DOHH2 (cell line): ENCODE data around the gene RAP2B.

ENCODE experiments used
- H3F3A ChIP-seq: fragments of 200-600 bp; sonication (generic), shearing (Covaris generic); 2 replicates; pipeline ENCODE4 v1.6.0; 2016; ENCODE audit warnings: antibody characterized with exemption, mild to moderate bottlenecking; ENCODE audit not compliant: control insufficient read depth, insufficient read depth
- H3K27ac ChIP-seq: fragments of 200-600 bp; sonication (generic); 2 replicates; pipeline ENCODE4 v1.5.1; 2014; ENCODE audit warnings: low read depth, mild to moderate bottlenecking, low read length, moderate library complexity
- H3K27me3 ChIP-seq: fragments of 200-600 bp; sonication (generic); 2 replicates; pipeline ENCODE4 v1.6.1; 2014; ENCODE audit warnings: mild to moderate bottlenecking, low read length, mixed read lengths; ENCODE audit not compliant: control insufficient read depth
- H3K36me3 ChIP-seq: fragments of 200-600 bp; sonication (generic); 2 replicates; pipeline ENCODE4 v1.6.1; 2014; ENCODE audit warnings: mild to moderate bottlenecking, low read length, moderate library complexity, mixed read lengths; ENCODE audit not compliant: control insufficient read depth
- H3K4me1 ChIP-seq: fragments of 200-600 bp; sonication (generic); 2 replicates; pipeline ENCODE4 v1.6.1; 2014; ENCODE audit warnings: mild to moderate bottlenecking, low read length, mixed read lengths; ENCODE audit not compliant: control insufficient read depth
- H3K4me2 ChIP-seq: fragments of 200-600 bp; sonication (generic); 2 replicates; pipeline ENCODE4 v1.6.0; 2014; ENCODE audit warnings: mild to moderate bottlenecking, low read length, moderate library complexity
- H3K4me3 ChIP-seq: fragments of 200-600 bp; sonication (generic); 2 replicates; pipeline ENCODE4 v1.5.1; 2014; ENCODE audit warnings: mild to moderate bottlenecking, low read length, mixed read lengths
- H3K79me2 ChIP-seq: fragments of 200-600 bp; sonication (generic); 2 replicates; pipeline ENCODE4 v1.6.1; 2014; ENCODE audit warnings: mild to moderate bottlenecking, low read length, mixed read lengths; ENCODE audit not compliant: control insufficient read depth
- H3K9me2 ChIP-seq: fragments of 200-600 bp; sonication (generic); replicated peaks from 2 replicates; pipeline ENCODE4 v1.6.1; 2014; ENCODE audit warnings: mild to moderate bottlenecking, low read length, mixed read lengths; ENCODE audit not compliant: control insufficient read depth
- H3K9me3 ChIP-seq: fragments of 200-600 bp; sonication (generic); 2 replicates; pipeline ENCODE4 v1.6.1; 2014; ENCODE audit warnings: antibody characterized with exemption, low read length, mixed read lengths; ENCODE audit not compliant: control insufficient read depth, insufficient read depth
- H4K20me1 ChIP-seq: fragments of 200-600 bp; sonication (generic); 2 replicates; pipeline ENCODE4 v1.6.0; 2014; ENCODE audit warnings: low read depth, mild to moderate bottlenecking, antibody characterized with exemption, low read length, moderate library complexity; ENCODE audit not compliant: control insufficient read depth, insufficient read depth
- CTCF ChIP-seq: fragments of 200-600 bp; sonication (generic); IDR thresholded peaks from one replicate; pipeline ENCODE4 v1.5.1; 2014; ENCODE audit warnings: antibody characterized with exemption, mild to moderate bottlenecking, low read depth, low read length; ENCODE audit not compliant: poor library complexity, severe bottlenecking
- EZH2phosphoT487 ChIP-seq: fragments of 200-600 bp; sonication (generic); IDR thresholded peaks from 2 replicates; pipeline ENCODE4 v1.6.1; 2017; ENCODE audit warnings: borderline replicate concordance, mild to moderate bottlenecking, antibody characterized with exemption, low read length, moderate library complexity, mixed read lengths

The RAP2B gene

GRCh38 chr3:153219146-153219545 is 57.1 kb downstream of the RAP2B start:
- no peaks in the 10 kb centered on the region for H3K36me3 ChIP-seq
- no peaks in the 10 kb centered on the region for H3K79me2 ChIP-seq
- no peaks in the 10 kb centered on the region for H3F3A ChIP-seq
- no peaks in the 10 kb centered on the region for H4K20me1 ChIP-seq
- TF ChIP-seq EZH2phosphoT487: no peak
- TF ChIP-seq CTCF: no peak
- H3K27ac ChIP-seq: no peak overlapping the region
- H3K27me3 ChIP-seq: 0 out of 2 replicates have a peak, but pooled peaks cover 2% of the 10 kb centered on the region
- H3K4me3 ChIP-seq: no peak overlapping the region
- no peak overlapping the region for H3K4me2 ChIP-seq
- no peaks in the 10 kb centered on the region for H3K9me2 ChIP-seq
- no peaks in the 10 kb centered on the region for H3K9me3 ChIP-seq
- H3K4me1 ChIP-seq: no peaks in the 10 kb centered on the region
